IMR-90 (cell line): Measurements from ENCODE around the gene PRPF8. TPM values are rescaled to one million over a fixed set of nuclear protein-coding genes. Genes with fewer than 3 reads are reported as not detected.

Source experiments
- ATAC-seq: fragments of 200-7000 bp; cut with Tn5 transposase; 2 replicates; pipeline ENCODE4 v1.9.1; 2020; ENCODE audit warnings: low read depth, mild to moderate bottlenecking, moderate library complexity
- BruUV-seq: library from RNA; stranded (reverse); fragments of 400-500 nt; replicated peaks from 2 replicates; lab custom pipeline; 2021; lab: Mats Ljungman, UMichigan
- CTCF ChIA-PET: fragments of 300-600 bp; formaldehyde crosslinking; extraction: SDS; loops from one replicate; lab custom pipeline; 2021; ENCODE audit warnings: antibody characterized with exemption; lab: Yijun Ruan, JAX
- POLR2A ChIA-PET: fragments of 300-600 bp; sonication (Branson Sonifier 250); formaldehyde crosslinking; loops from one replicate; lab custom pipeline; 2022; ENCODE audit warnings: antibody characterized with exemption; ENCODE audit not compliant: unreplicated experiment; lab: Charles Lee
- DNase-seq: peaks from one replicate; pipeline ENCODE4 v3.0.0; 2013
- H2AFZ ChIP-seq: replicated peaks from 2 replicates; pipeline ENCODE3; 2013; ENCODE audit warnings: low read length, mild to moderate bottlenecking; ENCODE audit not compliant: poor library complexity
- H2AK5ac ChIP-seq: 2 replicates; pipeline ENCODE4 v1.6.1; 2013; ENCODE audit warnings: low read depth, low read length, inconsistent platforms
- H2AK9ac ChIP-seq: replicated peaks from 2 replicates; pipeline ENCODE3; 2013; ENCODE audit warnings: mild to moderate bottlenecking, low read depth, low read length, moderate library complexity; ENCODE audit not compliant: poor library complexity
- H2BK120ac ChIP-seq: 2 replicates; pipeline ENCODE4 v1.6.1; 2013; ENCODE audit warnings: low read depth, low read length, inconsistent platforms
- H2BK15ac ChIP-seq: 3 replicates; pipeline ENCODE4 v1.6.1; 2013; ENCODE audit warnings: low read depth, low read length, inconsistent platforms
- H2BK20ac ChIP-seq: 2 replicates; pipeline ENCODE4 v1.6.1; 2013; ENCODE audit warnings: low read depth, mild to moderate bottlenecking, inconsistent platforms, low read length, moderate library complexity
- H2BK5ac ChIP-seq: 2 replicates; pipeline ENCODE4 v1.6.1; 2013; ENCODE audit warnings: mild to moderate bottlenecking, low read depth, low read length, inconsistent platforms; ENCODE audit not compliant: poor library complexity, severe bottlenecking
- H3K14ac ChIP-seq: replicated peaks from 2 replicates; pipeline ENCODE4 v1.6.1; 2013; ENCODE audit warnings: low read depth, low read length, inconsistent platforms
- H3K18ac ChIP-seq: 2 replicates; pipeline ENCODE4 v1.6.1; 2013; ENCODE audit warnings: low read depth, low read length, control low read depth
- H3K23ac ChIP-seq: 2 replicates; pipeline ENCODE4 v1.6.1; 2013; ENCODE audit warnings: low read depth, low read length, inconsistent platforms
- H3K27ac ChIP-seq: 2 replicates; pipeline ENCODE4 v1.5.1; 2013; ENCODE audit warnings: mild to moderate bottlenecking, control low read depth, low read length; ENCODE audit not compliant: insufficient read depth
- H3K27me3 ChIP-seq: 2 replicates; pipeline ENCODE4 v1.6.1; 2013; ENCODE audit warnings: low read length; ENCODE audit not compliant: control insufficient read depth, insufficient read depth
- H3K36me3 ChIP-seq: 2 replicates; pipeline ENCODE4 v1.6.1; 2013; ENCODE audit warnings: low read length, mixed read lengths; ENCODE audit not compliant: control insufficient read depth, insufficient read depth
- H3K4ac ChIP-seq: 2 replicates; pipeline ENCODE4 v1.6.1; 2013; ENCODE audit warnings: low read depth, low read length, inconsistent platforms
- H3K4me1 ChIP-seq: 2 replicates; pipeline ENCODE4 v1.6.1; 2013; ENCODE audit warnings: low read length, mixed read lengths; ENCODE audit not compliant: control insufficient read depth, insufficient read depth
- H3K4me2 ChIP-seq: 2 replicates; pipeline ENCODE4 v1.6.1; 2013; ENCODE audit warnings: low read depth, mild to moderate bottlenecking, control low read depth, low read length, moderate library complexity
- H3K4me3 ChIP-seq: 2 replicates; pipeline ENCODE4 v1.5.1; 2013; ENCODE audit warnings: low read depth, mild to moderate bottlenecking, control low read depth, low read length, moderate library complexity; ENCODE audit not compliant: insufficient read depth
- H3K56ac ChIP-seq: 2 replicates; pipeline ENCODE4 v1.6.1; 2013; ENCODE audit warnings: low read length, inconsistent platforms; ENCODE audit not compliant: insufficient read depth; ENCODE audit errors: extremely low read depth
- H3K79me1 ChIP-seq, 2 experiments: 2 replicates each; pipeline ENCODE4 v1.6.1; 2013; ENCODE audit warnings: low read length in 2 of 2, inconsistent platforms in 1 of 2, low read depth in 1 of 2
- H3K9ac ChIP-seq: 2 replicates; pipeline ENCODE4 v1.6.1; 2013; ENCODE audit warnings: low read depth, low read length, control low read depth
- H3K9me1 ChIP-seq: 2 replicates; pipeline ENCODE4 v1.6.1; 2013; ENCODE audit warnings: low read length, inconsistent platforms; ENCODE audit not compliant: insufficient read depth
- H3K9me3 ChIP-seq: 2 replicates; pipeline ENCODE4 v1.6.1; 2013; ENCODE audit warnings: low read length; ENCODE audit not compliant: control insufficient read depth, insufficient read depth
- H4K20me1 ChIP-seq: 2 replicates; pipeline ENCODE4 v1.6.1; 2013; ENCODE audit warnings: low read length, inconsistent platforms; ENCODE audit not compliant: insufficient read depth
- H4K5ac ChIP-seq: 2 replicates; pipeline ENCODE4 v1.6.1; 2013; ENCODE audit warnings: mild to moderate bottlenecking, low read depth, low read length, control low read depth
- H4K8ac ChIP-seq, 2 experiments: 2 replicates each; pipeline ENCODE4 v1.6.1; 2013; ENCODE audit warnings: low read depth in 2 of 2, low read length in 2 of 2, control low read depth in 1 of 2, inconsistent platforms in 1 of 2
- H4K91ac ChIP-seq: 2 replicates; pipeline ENCODE4 v1.6.1; 2013; ENCODE audit warnings: low read depth, low read length, inconsistent platforms; ENCODE audit not compliant: insufficient read depth
- CEBPB ChIP-seq: IDR thresholded peaks from 2 replicates; pipeline ENCODE4 v1.6.1; 2012; ENCODE audit warnings: low read depth, low read length, improper control_type of control experiment
- WGBS, 2 experiments: methylation state at CpG; one replicate each; pipeline versions ENCODE4 v1.1.5 to v1.1.7; 2013; ENCODE audit warnings: missing lambda C conversion rate in 2 of 2; ENCODE audit not compliant: insufficient read length in 1 of 2; ENCODE audit errors: extremely low coverage in 2 of 2; 5-methylcytosine and 5-hydroxymethylcytosine counted together
- dilution Hi-C: fragments of 300-500 bp; cut with HindIII; formaldehyde crosslinking; loops from one replicate; pipeline ENCODE4 v1.14.3; 2018; ENCODE audit warnings: low sequenced_read_pairs; ENCODE audit not compliant: unreplicated experiment
- in situ Hi-C: fragments of 300-500 bp; cut with MboI; formaldehyde crosslinking; loops from 3 replicates; pipeline ENCODE4 v1.14.3; 2019; ENCODE audit warnings: low sequenced_read_pairs, inconsistent platforms, mixed read lengths
- intact Hi-C: fragments of 100-400 bp; cut with micrococcal nuclease; formaldehyde crosslinking; loops from 2 replicates; pipeline ENCODE4 v1.10.0; 2022
- polyA plus RNA-seq, 3 experiments: library from polyadenylated mRNA; depleted of rRNA; stranded (reverse); fragments of >200 nt; gene quantifications; 2 replicates each; pipeline ENCODE4 v1.2.3, GENCODE V29; 2012; ENCODE audit warnings: low replicate concordance in 1 of 3
- total RNA-seq: library from RNA; depleted of rRNA; stranded (reverse); fragments of >200 nt; gene quantifications from 2 replicates; pipeline ENCODE4 v1.2.3, GENCODE V29; 2012
- TF ChIP-seq, protein P1 (sequence below): fragments of 150-350 bp; IDR thresholded peaks from 2 replicates; pipeline ENCODE4 v1.6.1; 2017; ENCODE audit warnings: mild to moderate bottlenecking, antibody characterized with exemption, low read length, low read depth
- TF ChIP-seq, protein P2 (sequence below): fragments of 150-350 bp; IDR thresholded peaks from 2 replicates; pipeline ENCODE4 v1.6.1; 2016; ENCODE audit warnings: low read depth, mild to moderate bottlenecking, low read length, moderate library complexity, borderline replicate concordance

Gene PRPF8
- total and polyA plus RNA-seq, 2 of the 4 experiments (the other 2 are of a cell fraction): 141 to 160 TPM

GRCh38 chr17:1709403-1709951 lies 24.8 kb upstream of the PRPF8 start:
- Histone ChIP-seq H3K9me3 (no peaks in the 10 kb centered on the region), H2AK5ac (peak overlapping the region; percentile 73; the same call in 1 of the 2 replicates), H3K23ac (no peak overlapping the region), H3K36me3 (peaks cover 40% of the 10 kb centered on the region), H4K20me1 (peaks cover 52% of the 10 kb centered on the region), H3K9me1 (peaks cover 12% of the 10 kb centered on the region), H3K56ac (no peak overlapping the region; the same call in 1 of the 2 replicates), H3K4me2 (peak overlapping the region; percentile 47; the same call in 1 of the 2 replicates), H3K27ac (peak overlapping the region; percentile 16), H2AK9ac (no peak overlapping the region), H3K79me1 (peaks cover 0 to 48% of the 10 kb centered on the region in 2 experiments; a peak in 2 of 4 replicates), H3K4me1 (peaks cover 27% of the 10 kb centered on the region), H3K9ac (peak overlapping the region; percentile 46; the same call in 1 of the 2 replicates), H4K8ac (peak overlapping the region in 1 of 2 experiments; percentile 31; a peak in 1 of 4 replicates), H2AFZ (no peak overlapping the region), H2BK120ac (no peak overlapping the region), H4K5ac (no peak overlapping the region), H3K4ac (peak overlapping the region; percentile 5; the same call in 1 of the 2 replicates), H4K91ac (no peak overlapping the region; the same call in 1 of the 2 replicates), H3K14ac (no peak overlapping the region), H3K18ac (no peak overlapping the region; the same call in 1 of the 2 replicates), H3K27me3 (no peaks in the 10 kb centered on the region), H2BK20ac (no peak overlapping the region), H2BK5ac (no peak overlapping the region), H3K4me3 (peak overlapping the region; percentile 69), H2BK15ac (no peak overlapping the region)
- ATAC-seq: peak; percentile 1; the same call in 1 of the 2 replicates
- in situ Hi-C loops: loop anchor here (25.0 kb wide), 1 partner anchor 328 kb away; the partner anchor contains the start of genes DPH1, OVCA2 and RTN4RL1
- no CpG with 5 or more reads among the region's 16 CpGs for WGBS, 2 experiments
- BruUV-seq: no TSS peak
- intact Hi-C loops: no loop called here
- dilution Hi-C loops: no loop called here
- ChIA-PET CTCF (no interaction called here), POLR2A (interaction anchor here (0.6 to 0.7 kb wide), 2 partner anchors 26 to 681 kb away, joined by 3 to 20 read pairs; no protein-coding TSS in a partner anchor)
- DNase-seq: no peak
- TF ChIP-seq, protein P1, sequence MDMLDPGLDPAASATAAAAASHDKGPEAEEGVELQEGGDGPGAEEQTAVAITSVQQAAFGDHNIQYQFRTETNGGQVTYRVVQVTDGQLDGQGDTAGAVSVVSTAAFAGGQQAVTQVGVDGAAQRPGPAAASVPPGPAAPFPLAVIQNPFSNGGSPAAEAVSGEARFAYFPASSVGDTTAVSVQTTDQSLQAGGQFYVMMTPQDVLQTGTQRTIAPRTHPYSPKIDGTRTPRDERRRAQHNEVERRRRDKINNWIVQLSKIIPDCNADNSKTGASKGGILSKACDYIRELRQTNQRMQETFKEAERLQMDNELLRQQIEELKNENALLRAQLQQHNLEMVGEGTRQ: no peak
- peak; percentile 37; the same call in 1 of the 2 replicates for TF ChIP-seq CEBPB
- TF ChIP-seq, protein P2, sequence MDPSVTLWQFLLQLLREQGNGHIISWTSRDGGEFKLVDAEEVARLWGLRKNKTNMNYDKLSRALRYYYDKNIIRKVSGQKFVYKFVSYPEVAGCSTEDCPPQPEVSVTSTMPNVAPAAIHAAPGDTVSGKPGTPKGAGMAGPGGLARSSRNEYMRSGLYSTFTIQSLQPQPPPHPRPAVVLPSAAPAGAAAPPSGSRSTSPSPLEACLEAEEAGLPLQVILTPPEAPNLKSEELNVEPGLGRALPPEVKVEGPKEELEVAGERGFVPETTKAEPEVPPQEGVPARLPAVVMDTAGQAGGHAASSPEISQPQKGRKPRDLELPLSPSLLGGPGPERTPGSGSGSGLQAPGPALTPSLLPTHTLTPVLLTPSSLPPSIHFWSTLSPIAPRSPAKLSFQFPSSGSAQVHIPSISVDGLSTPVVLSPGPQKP: no peak
